GM12801 (cell line): Measurements from ENCODE around the gene FAM53B.

ENCODE experiments used
- TF ChIP-seq, protein P1 (sequence below): IDR thresholded peaks from one replicate; pipeline ENCODE4 v1.5.1; 2011; ENCODE audit warnings: control low read depth; ENCODE audit not compliant: insufficient read length; ENCODE audit errors: extremely low read depth

The FAM53B gene

DNA sequence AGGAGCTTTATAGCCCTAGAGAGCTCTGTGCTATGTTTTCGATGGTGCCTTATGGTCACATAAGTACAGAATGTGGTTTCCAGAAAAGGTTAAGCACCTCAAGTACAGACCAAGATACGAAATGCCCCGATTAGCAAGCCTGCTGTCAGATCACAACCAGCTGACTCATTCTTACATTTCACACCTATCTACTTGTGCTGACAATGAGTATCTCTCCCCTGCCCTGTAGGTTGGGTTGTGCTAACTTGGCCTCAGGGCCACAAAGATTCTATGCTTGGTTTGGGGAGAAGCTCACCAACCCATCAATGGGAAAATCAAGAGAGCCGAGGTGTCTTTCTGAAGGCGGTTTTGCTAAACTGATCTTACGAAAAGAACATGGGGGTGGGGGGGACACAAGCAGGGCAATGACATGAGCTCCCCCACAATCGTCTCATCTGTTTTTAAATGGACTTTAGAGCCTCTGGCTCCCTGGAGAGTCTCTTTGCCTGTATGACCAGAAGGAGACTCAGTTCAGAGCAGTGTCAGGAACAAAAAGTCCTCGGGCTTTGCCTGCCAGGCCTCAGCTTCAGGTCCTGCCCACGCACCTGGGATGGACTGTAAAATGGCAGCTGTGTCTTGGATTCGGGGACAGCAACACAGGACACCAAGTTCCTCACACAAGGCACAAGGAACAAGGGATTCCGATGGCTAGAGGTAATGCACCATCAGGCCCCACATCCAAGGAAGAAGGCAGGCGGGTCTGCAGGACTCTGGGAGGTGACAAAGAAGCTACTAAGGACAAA is 55.1 kb downstream of the FAM53B start:
- TF ChIP-seq, protein P1, sequence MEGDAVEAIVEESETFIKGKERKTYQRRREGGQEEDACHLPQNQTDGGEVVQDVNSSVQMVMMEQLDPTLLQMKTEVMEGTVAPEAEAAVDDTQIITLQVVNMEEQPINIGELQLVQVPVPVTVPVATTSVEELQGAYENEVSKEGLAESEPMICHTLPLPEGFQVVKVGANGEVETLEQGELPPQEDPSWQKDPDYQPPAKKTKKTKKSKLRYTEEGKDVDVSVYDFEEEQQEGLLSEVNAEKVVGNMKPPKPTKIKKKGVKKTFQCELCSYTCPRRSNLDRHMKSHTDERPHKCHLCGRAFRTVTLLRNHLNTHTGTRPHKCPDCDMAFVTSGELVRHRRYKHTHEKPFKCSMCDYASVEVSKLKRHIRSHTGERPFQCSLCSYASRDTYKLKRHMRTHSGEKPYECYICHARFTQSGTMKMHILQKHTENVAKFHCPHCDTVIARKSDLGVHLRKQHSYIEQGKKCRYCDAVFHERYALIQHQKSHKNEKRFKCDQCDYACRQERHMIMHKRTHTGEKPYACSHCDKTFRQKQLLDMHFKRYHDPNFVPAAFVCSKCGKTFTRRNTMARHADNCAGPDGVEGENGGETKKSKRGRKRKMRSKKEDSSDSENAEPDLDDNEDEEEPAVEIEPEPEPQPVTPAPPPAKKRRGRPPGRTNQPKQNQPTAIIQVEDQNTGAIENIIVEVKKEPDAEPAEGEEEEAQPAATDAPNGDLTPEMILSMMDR: no peak

DNA sequence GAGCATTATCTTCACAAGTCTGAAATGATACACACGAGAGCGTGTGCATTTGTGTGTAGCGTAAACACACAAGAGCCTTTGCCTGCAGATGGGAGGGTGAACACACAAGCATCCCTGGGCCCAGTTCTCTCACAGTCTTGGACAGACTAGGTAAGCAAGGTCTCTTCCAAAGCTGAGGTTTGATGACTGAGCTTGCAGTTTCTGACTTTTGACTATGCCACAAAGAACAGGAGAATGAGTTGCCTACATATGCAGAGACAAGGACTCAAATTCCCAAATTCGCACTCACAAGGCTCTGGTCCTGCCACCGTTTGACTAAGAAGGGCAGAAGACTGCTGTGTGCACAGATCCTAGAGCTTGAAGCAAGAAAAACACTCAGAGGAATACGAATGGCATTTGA is 55.8 kb downstream of the FAM53B start:
- TF ChIP-seq, protein P1: no peak

DNA sequence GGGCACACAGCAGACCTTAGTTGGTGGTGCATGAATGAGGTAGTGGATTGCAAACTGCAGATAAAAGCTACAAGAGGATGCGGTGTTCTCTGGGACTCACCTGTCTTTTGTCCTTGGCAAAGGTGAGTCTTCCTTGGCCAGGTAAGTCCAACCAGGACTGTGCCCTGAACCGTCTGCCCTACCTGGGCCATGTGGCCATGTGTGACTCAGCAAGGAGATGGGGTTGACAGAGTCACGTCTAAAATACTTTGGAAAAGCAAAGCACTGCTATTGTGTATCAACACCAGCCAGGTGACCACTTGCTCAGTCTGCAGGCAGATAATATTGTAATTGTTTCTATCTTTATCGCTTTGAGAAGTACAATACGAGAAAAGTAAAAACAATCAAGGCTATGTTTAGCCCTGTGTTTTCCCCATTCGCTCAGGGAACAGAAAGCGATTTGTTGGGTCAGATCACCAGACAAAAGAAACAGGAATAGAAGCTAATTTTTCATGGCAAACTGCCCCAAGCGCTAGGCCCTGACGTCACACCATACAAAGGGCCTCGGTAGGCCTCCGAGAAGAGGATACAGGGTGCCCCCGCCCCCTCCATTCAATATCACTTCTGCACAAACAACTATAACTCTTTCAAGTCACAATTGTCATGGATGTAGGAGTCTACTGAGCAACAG is 57.3 kb downstream of the FAM53B start:
- TF ChIP-seq, protein P1: no peak

DNA sequence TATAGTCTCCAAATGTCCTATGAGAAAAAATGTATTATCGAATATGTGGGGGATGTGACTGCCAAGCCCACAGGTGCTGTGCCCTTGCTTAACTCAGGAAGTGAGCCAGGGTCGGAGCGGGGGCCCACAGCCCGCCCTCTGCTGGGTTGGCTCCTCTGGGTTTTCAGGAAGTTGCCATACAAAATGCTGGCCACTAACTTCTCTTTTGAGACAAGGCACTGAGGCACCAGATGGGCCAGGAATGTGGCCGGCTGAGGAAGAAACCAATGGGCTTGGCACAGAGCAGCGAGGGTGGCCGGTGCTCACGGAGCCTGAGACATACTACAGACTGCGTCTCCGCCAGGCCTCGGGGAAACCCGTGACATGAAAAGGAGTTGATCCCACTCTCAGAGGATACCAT is 58.9 kb downstream of the FAM53B start:
- TF ChIP-seq, protein P1: no peak

DNA sequence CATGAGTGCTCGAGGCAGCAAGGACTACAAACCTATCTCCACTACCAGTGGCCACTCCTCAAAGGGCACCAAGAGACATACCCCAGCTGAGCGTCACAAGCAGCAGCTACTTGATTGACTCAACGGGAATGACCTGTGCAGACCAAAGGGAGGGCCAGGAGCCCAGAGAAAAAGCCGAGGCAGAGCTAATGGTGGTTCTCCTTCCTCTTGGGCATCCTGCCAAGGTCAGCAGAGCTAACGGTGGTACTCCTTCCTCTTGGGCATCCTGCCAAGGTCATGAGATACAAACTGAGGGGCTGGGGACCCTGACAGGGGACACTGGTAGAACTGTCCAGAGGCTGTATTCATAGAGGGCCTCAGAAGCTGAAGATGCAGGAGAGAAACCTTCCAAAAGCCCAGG is 60.4 kb downstream of the FAM53B start:
- TF ChIP-seq, protein P1: no peak

DNA sequence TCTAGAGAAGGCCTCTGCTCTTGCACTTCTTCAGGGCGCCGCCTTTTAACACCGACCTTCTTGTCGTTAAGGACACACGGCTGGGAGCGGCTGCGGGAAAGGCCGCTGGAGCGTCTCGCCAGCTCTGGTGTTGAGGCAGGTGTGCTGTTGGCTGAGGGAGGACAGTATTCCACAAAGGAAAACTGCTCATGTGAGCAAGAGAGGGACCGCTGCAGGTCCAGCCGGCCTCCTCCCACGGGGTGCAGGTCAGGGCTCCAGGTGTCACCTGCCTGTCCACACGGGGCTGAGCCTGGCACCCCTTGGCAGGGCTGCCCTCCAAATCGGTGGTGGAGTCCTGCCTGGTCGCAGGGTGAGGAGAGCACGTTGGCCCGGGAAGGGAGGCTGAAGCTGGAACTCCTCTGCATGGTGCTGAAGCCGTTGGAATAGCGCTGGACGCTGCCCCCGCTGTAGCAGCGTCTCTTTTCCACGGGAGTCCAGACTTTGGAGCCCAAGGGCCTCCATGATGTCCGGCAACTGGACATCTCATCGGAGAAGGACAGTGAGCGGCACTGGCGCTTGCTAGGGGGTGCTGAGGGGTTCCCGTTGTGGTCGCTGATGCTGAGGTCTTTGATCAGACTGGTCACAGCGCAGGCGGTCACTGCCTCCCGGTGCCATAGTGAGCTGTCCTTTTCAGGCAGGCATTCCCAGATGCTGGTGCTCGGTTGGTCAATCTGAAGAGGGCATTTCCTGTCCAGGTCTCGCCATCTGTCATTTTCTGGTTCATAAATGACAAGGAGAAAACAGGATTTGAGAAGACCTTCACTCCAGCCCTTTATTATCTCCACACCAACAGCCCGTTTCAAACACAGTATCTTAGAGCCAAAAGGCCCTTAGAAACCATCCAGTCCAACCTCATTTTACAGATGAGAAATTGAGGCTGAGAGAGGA is 62.3 kb downstream of the FAM53B start:
- TF ChIP-seq, protein P1: no peak

DNA sequence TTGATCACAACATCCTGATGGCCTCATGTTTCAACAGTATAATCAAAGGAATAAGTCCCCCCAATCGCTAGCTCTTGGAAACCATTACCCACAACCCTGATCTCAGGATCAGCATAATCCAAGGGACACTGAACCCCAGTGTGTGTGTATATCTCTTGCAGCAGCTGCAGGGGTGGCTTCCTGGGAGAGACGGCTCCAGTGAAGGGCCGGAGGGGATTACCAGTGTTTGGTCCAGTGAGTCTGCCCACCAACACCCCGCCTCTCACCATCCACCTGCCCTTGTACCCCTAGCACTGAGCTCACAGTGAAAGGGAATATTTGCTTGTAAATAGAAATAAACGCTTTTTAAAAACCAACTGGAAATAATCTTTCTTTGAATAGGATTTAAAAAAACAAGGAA is 63.1 kb downstream of the FAM53B start:
- TF ChIP-seq, protein P1: no peak
